ENCODE results near the gene ERMN.

- TF ChIP-seq CTCF (IDR thresholded peaks at IDR 0.05): no peak
- no peak for TF ChIP-seq POLR2AphosphoS5 (IDR thresholded peaks at IDR 0.05)
- TF ChIP-seq POLR2A (IDR thresholded peaks at IDR 0.05): no peak
Measured at GRCh38 chr2:157333304-157334047, 7.9 kb upstream of the ERMN start.
